Measurements from ENCODE around the gene GGA3.

The GGA3 gene

DNA sequence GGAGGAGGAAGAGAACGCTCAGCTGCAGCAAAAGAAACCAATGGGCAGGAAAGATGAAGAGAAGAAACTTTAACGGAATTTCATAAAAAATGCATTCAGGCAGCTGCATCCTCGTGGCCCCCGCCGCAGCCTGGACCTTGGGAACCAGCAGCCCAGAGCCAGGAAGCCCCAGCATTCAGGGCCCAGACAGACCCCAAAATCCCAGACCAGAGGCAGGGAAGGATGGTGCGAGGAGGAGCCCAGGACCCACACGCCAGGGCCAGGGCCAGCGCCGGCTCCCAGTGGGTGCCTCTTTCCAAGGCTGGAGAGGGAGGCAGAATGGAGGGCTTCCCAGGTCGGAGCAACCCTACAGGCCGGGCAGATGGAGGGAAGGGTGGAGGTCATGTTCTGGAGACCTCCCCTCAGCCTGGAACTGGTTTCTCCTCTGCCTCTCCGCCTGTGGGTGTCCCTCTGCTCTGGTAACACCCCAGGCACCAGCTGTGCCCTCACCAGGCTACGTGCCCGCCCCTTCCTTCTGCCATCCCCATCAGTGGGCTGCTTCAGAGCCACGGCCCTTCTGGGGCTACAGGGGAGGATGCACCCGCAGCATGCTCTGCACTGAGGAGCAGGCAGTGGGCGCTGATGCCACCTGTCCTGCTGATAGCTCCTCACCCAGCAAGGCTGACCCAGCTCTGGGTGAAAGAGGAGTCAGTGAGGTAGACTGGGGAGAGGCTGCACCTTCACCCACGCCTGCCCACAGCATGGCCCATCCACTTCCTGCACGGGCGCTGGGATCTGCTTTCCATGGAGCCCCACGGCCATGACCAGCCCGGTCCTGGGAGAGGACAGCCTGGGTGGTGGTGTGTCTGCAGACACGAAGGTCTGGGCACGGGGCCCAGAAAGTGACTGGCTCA is 10.8 kb upstream of the GGA3 start:
- peak overlapping the region; percentile 89 for H3K27ac ChIP-seq
- TF ChIP-seq, protein P1, sequence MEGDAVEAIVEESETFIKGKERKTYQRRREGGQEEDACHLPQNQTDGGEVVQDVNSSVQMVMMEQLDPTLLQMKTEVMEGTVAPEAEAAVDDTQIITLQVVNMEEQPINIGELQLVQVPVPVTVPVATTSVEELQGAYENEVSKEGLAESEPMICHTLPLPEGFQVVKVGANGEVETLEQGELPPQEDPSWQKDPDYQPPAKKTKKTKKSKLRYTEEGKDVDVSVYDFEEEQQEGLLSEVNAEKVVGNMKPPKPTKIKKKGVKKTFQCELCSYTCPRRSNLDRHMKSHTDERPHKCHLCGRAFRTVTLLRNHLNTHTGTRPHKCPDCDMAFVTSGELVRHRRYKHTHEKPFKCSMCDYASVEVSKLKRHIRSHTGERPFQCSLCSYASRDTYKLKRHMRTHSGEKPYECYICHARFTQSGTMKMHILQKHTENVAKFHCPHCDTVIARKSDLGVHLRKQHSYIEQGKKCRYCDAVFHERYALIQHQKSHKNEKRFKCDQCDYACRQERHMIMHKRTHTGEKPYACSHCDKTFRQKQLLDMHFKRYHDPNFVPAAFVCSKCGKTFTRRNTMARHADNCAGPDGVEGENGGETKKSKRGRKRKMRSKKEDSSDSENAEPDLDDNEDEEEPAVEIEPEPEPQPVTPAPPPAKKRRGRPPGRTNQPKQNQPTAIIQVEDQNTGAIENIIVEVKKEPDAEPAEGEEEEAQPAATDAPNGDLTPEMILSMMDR (conservative IDR thresholded peaks at IDR 0.05; ENCODE audit: low read depth): no peak
- no peak for DNase-seq (ENCODE audit: low spot score)
- POLR2A ChIA-PET (ENCODE audit: low non-redundant PET): interaction anchor here (0.5 to 0.6 kb wide), 3 partner anchors 117 to 381 kb away, joined by 3 to 9 read pairs (median 3); no protein-coding TSS in a partner anchor
- CTCF ChIA-PET: interaction anchor here (0.5 to 3.3 kb wide), 4 partner anchors 11 to 145 kb away, joined by 3 to 20 read pairs (median 4); partner anchors contain the start of genes GGA3, MRPS7 and SLC25A19

DNA sequence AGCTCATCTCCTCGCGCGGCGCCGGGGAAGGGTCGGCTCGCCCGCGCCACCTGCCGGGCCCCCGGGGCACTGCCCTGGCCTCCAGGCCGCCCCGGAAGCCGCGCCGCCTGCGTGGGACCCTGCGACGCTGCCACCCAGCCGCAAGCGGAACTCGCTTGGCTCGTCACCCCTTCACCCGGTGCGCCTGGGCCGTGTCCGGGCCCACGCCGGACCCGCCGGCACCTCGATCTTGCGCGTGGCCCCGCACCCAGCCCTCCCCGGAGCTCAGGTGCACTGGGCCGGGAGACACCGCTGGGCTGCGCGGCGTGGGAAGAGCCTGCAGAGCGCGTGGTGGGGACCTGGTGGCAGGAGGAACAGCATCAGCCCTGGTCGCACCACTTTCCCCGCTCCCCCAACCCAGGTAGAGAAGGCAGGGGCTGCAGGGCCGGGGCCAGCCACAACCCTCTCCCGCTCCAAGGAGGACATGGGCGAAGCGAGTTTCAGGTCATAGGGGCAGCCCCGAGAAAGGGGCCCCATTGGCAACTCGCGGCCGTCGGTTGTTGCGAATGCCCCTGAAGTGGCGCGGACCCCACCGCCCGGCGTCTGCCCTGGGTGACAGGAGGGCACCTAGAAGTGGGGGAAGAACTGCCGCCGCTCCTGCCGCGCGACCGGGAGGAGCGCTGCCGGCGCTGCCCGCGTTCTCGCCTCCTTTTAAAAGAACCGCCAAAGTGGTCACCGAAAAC is 10.0 kb upstream of the GGA3 start:
- TF ChIP-seq, protein P1 (conservative IDR thresholded peaks at IDR 0.05; ENCODE audit: low read depth): peak; percentile 97
- ChIA-PET CTCF (interaction anchor here (0.5 to 3.3 kb wide), 7 partner anchors 10 to 362 kb away, joined by 3 to 20 read pairs (median 5); partner anchors contain the start of genes GGA3, MRPS7 and SLC25A19), POLR2A (ENCODE audit: low non-redundant PET) (interaction anchor here (0.6 to 2.1 kb wide), 4 partner anchors 10 to 382 kb away, joined by 3 to 16 read pairs (median 6); partner anchors contain the start of genes GGA3, MRPS7 and SLC25A19)
- peak overlapping the region; percentile 89 for H3K27ac ChIP-seq
- peak; percentile 89 for DNase-seq (ENCODE audit: low spot score)

DNA sequence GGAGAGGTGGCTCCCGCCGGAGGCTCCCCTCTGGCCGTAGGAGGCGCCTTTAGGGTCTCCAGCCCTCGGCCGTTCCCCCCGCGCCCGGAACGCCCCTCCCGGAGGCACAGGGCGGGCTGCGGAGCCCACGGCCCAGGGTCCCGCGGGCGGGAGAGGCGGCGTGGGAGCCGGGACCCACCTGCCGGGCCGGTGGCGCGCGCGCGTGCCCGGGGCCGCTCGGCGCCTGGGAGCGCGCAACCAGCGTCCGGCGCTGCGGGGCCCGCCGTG is 9.5 kb upstream of the GGA3 start, which contains the start of gene MIF4GD:
Gene MIF4GD (minus strand): TSS at position 266 of the 267 bp plus-strand sequence. CDS start 1,036 bp downstream, outside the sequence.
- TF ChIP-seq, protein P1 (conservative IDR thresholded peaks at IDR 0.05; ENCODE audit: low read depth): no peak
- ChIA-PET CTCF (interaction anchor here (0.6 to 3.3 kb wide), 7 partner anchors 9 to 363 kb away, joined by 3 to 20 read pairs (median 5); partner anchors contain the start of genes GGA3, MRPS7 and SLC25A19), POLR2A (ENCODE audit: low non-redundant PET) (interaction anchor here (1.4 to 2.1 kb wide), 2 partner anchors 10 to 18 kb away, joined by 9 to 16 read pairs; partner anchors contain the start of genes GGA3, MRPS7 and SLC25A19)
- no peak for DNase-seq (ENCODE audit: low spot score)
- H3K27ac ChIP-seq: peak within 1 kb of the TSS; percentile 89

DNA sequence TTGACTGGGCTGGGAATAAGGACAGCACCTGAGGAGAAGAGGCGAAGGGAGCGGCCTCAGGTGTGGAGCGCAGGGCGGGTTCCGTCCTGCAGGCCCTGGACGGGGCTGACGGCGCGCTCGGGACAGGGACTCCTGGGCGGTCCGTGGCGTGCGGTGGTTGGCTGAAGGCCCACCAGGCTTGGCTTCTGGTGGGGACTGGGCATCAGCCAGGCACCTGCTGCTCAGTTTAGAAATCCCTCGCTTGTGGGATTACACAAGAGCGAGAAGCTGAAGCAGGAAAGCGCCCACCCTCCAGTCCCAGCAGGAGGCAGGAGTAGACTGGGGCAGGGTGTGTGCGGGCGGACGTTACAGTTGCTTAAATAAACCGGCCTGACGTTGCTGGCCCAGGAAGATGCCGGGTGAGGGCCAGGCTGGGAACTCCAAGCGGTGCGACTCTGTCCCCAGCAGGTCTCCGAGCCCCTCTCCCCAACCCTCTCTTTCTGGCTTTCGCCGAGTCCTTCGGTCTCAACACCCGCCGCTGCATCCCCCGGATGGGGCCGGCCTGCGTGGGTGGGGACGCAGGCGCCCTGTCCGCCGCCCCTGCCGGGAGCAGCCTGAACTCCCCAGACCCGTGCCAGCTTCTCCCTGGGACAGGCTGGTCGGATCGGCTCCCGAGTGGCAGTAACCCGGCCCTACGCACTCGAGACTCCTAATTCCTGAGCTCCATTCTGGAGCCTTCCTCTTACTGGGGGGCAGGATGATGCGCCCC is 9.0 kb upstream of the GGA3 start:
- DNase-seq (ENCODE audit: low spot score): peak; percentile 74
- POLR2A ChIA-PET (ENCODE audit: low non-redundant PET): interaction anchor here (0.8 to 2.1 kb wide), 3 partner anchors 9 to 19 kb away, joined by 5 to 16 read pairs (median 9); partner anchors contain the start of genes GGA3, MRPS7 and SLC25A19
- TF ChIP-seq, protein P1 (conservative IDR thresholded peaks at IDR 0.05; ENCODE audit: low read depth): no peak; the same call in 1 of the 2 replicates
- H3K27ac ChIP-seq: peak overlapping the region; percentile 89
- CTCF ChIA-PET: interaction anchor here (0.6 to 3.3 kb wide), 9 partner anchors 9 to 363 kb away, joined by 3 to 20 read pairs (median 5); partner anchors contain the start of genes GGA3, MRPS7 and SLC25A19

DNA sequence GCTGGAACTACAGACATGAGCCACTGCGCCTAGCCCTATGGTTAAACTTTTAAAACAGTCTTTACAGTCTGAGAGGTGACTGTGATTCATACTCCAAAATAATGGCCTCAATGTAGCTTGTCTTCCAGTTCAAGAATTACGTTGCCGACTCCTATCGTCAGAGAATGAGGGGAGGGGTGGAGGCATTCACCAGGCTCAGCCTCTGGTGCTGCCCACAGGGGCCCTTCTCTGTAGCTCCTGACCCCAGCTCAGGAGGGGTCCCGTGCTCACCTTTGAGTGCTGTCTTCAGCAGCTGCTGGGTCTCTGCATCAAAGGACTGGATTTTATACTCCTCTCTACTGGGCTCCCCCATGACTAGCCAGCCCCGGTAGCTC is 8.4 kb upstream of the GGA3 start:
- no peak for DNase-seq (ENCODE audit: low spot score)
- peak overlapping the region; percentile 89 for H3K27ac ChIP-seq
- TF ChIP-seq, protein P1 (conservative IDR thresholded peaks at IDR 0.05; ENCODE audit: low read depth): no peak
- ChIA-PET POLR2A (ENCODE audit: low non-redundant PET) (interaction anchor here (0.8 to 2.1 kb wide), 2 partner anchors 9 to 19 kb away, joined by 5 to 16 read pairs; partner anchors contain the start of genes GGA3, MRPS7 and SLC25A19), CTCF (interaction anchor here (0.6 to 3.3 kb wide), 4 partner anchors 8 to 138 kb away, joined by 3 to 20 read pairs (median 6); partner anchors contain the start of genes GGA3 and MRPS7)

All from RWPE1 (cell line).